Hepatocyte (in vitro differentiated cells): ENCODE data around the gene DOK5.
"Not testable (repeated sequence)": the region's sequence is repeated elsewhere in the genome, so short reads cannot be mapped to it uniquely, and the experiment has no call there.

ENCODE experiments used
- CTCF ChIP-seq: fragments of 200-600 bp; sonication (generic); IDR thresholded peaks from 2 replicates; pipeline ENCODE4 v1.5.1; 2016; ENCODE audit warnings: antibody characterized with exemption, mild to moderate bottlenecking; ENCODE audit not compliant: poor library complexity
- EZH2 ChIP-seq: fragments of 200-600 bp; sonication (generic); IDR thresholded peaks from 2 replicates; pipeline ENCODE4 v1.6.1; 2016; ENCODE audit warnings: antibody characterized with exemption, mild to moderate bottlenecking, borderline replicate concordance
- EZH2phosphoT487 ChIP-seq: fragments of 200-600 bp; sonication (generic); IDR thresholded peaks from one replicate; pipeline ENCODE4 v1.6.1; 2018; ENCODE audit warnings: antibody characterized with exemption, mild to moderate bottlenecking, low read depth, moderate library complexity; ENCODE audit not compliant: unreplicated experiment, severe bottlenecking

DNA sequence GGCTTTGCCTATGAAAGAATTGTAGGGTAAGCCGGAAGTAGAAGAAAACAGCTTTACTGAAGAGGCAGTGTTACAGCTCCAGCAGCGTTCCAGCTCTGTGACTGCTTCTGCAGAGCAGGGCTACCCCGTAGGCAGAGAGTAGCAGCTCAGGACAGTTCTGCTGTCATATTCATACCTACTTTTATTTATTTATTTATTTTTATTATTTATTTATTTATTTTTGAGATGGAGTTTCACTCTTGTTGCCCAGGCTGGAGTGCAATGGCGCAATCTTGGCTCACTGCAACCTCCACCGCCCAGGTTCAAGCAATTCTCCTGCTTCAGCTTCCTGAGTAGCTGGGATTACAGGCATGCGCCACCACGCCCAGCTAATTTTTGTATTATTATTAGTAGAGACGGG is 39.0 kb upstream of the DOK5 start:
- not testable (repeated sequence) for TF ChIP-seq EZH2, CTCF, EZH2phosphoT487
